Activated B cell treated with CpG ODN at 0.5 μM for 24 hours (primary cell): ENCODE measurements around the gene PPM1N. TPM values are rescaled to one million over a fixed set of nuclear protein-coding genes. Genes with fewer than 3 reads are reported as not detected.

ENCODE experiments used
- ATAC-seq: fragments of 200-7000 bp; cut with Tn5 transposase; one replicate; pipeline ENCODE4 v1.10.0; 2021; ENCODE audit warnings: low read depth, mild to moderate bottlenecking, moderate library complexity
- CTCF ChIA-PET: fragments of 350-600 bp; sonication (Branson Sonifier 250); formaldehyde crosslinking; loops from one replicate; lab custom pipeline; 2021; ENCODE audit warnings: antibody characterized with exemption; lab: Charles Lee
- POLR2A ChIA-PET: fragments of 350-600 bp; sonication (Branson Sonifier 250); formaldehyde crosslinking; loops from one replicate; lab custom pipeline; 2021; ENCODE audit warnings: antibody characterized with exemption; lab: Charles Lee
- DNase-seq: peaks from one replicate; pipeline ENCODE4 v3.0.0; 2022
- H3K27ac Mint-ChIP-seq: one replicate; pipeline ENCODE4 v1.8.0; 2020; ENCODE audit warnings: mixed read lengths
- H3K27me3 Mint-ChIP-seq: one replicate; pipeline ENCODE4 v1.8.0; 2021; ENCODE audit warnings: mixed read lengths
- H3K36me3 Mint-ChIP-seq: one replicate; pipeline ENCODE4 v1.8.0; 2021; ENCODE audit warnings: low read depth, mixed read lengths
- H3K4me1 Mint-ChIP-seq: one replicate; pipeline ENCODE4 v1.8.0; 2021; ENCODE audit warnings: mixed read lengths
- H3K4me3 Mint-ChIP-seq: one replicate; pipeline ENCODE4 v1.8.0; 2020; ENCODE audit warnings: mild to moderate bottlenecking, mixed read lengths
- H3K9me3 Mint-ChIP-seq: one replicate; pipeline ENCODE4 v1.8.0; 2020; ENCODE audit warnings: mixed read lengths
- CTCF ChIP-seq: fragments of 200-600 bp; IDR thresholded peaks from one replicate; pipeline ENCODE4 v1.8.0; 2022; ENCODE audit warnings: antibody characterized with exemption, mild to moderate bottlenecking
- intact Hi-C: fragments of 100-400 bp; cut with micrococcal nuclease; formaldehyde crosslinking; loops from one replicate; pipeline ENCODE4 v1.15.1; 2024
- total RNA-seq: library from RNA; stranded (reverse); gene quantifications from 2 replicates; pipeline ENCODE4 v1.2.3, GENCODE V29; 2022

Gene PPM1N
- total RNA-seq, 1 donor from 2014 or later, result 0.80 TPM

GRCh38 chr19:45468803-45469131 is 29.5 kb upstream of the PPM1N start:
- Mint-ChIP-seq H3K27ac (peak overlapping the region; percentile 98), H3K4me3 (peak overlapping the region; percentile 92), H3K27me3 (peaks cover 13% of the 10 kb centered on the region), H3K4me1 (peaks cover 57% of the 10 kb centered on the region), H3K9me3 (no peaks in the 10 kb centered on the region), H3K36me3 (peaks cover 21% of the 10 kb centered on the region)
- POLR2A ChIA-PET, result interaction anchor here (0.9 to 4.9 kb wide), 17 partner anchors 9 to 224 kb away, joined by 3 to 66 read pairs (median 8); partner anchors contain the start of genes PPM1N and QPCTL
- TF ChIP-seq CTCF, result no peak
- no peak for DNase-seq
- intact Hi-C loops, result loop anchor here (1.0 kb wide), 3 partner anchors 10 to 98 kb away; partner anchors contain the start of gene ERCC2
- ATAC-seq, result peak; percentile 25
- CTCF ChIA-PET, result interaction anchor here (1.3 to 4.6 kb wide), 6 partner anchors 10 to 63 kb away, joined by 3 to 50 read pairs (median 4); no protein-coding TSS in a partner anchor

- peak overlapping the region; percentile 92 for H3K4me3 Mint-ChIP-seq
- intact Hi-C loops, result loop anchor here (1.0 kb wide), 3 partner anchors 9 to 99 kb away; partner anchors contain the start of gene ERCC2
- peaks cover 57% of the 10 kb centered on the region for H3K4me1 Mint-ChIP-seq
- peak; percentile 52 for ATAC-seq
- peaks cover 23% of the 10 kb centered on the region for H3K36me3 Mint-ChIP-seq
- ChIA-PET CTCF (interaction anchor here (1.3 to 4.6 kb wide), 5 partner anchors 9 to 45 kb away, joined by 3 to 50 read pairs (median 5); no protein-coding TSS in a partner anchor), POLR2A (interaction anchor here (0.6 to 4.9 kb wide), 22 partner anchors 9 to 427 kb away, joined by 3 to 66 read pairs (median 4); partner anchors contain the start of genes BLOC1S3, FBXO46, PPM1N and QPCTL)
- peaks cover 16% of the 10 kb centered on the region for H3K27me3 Mint-ChIP-seq
- H3K9me3 Mint-ChIP-seq, result no peaks in the 10 kb centered on the region
- peak overlapping the region; percentile 98 for H3K27ac Mint-ChIP-seq
- TF ChIP-seq CTCF, result no peak
- peak; percentile 92 for DNase-seq
Measured at GRCh38 chr19:45469132-45469944, 28.9 kb upstream of the PPM1N start.

- Mint-ChIP-seq H3K36me3 (peaks cover 23% of the 10 kb centered on the region), H3K9me3 (no peaks in the 10 kb centered on the region), H3K4me1 (peaks cover 52% of the 10 kb centered on the region), H3K4me3 (peak overlapping the region; percentile 92), H3K27me3 (peaks cover 23% of the 10 kb centered on the region), H3K27ac (peak overlapping the region; percentile 98)
- TF ChIP-seq CTCF, result no peak
- ChIA-PET CTCF (interaction anchor here (1.3 to 4.6 kb wide), 5 partner anchors 8 to 31 kb away, joined by 4 to 50 read pairs (median 12); no protein-coding TSS in a partner anchor), POLR2A (interaction anchor here (0.6 to 4.9 kb wide), 13 partner anchors 8 to 292 kb away, joined by 3 to 66 read pairs (median 8); partner anchors contain the start of genes BLOC1S3, FBXO46, PPM1N and QPCTL)
- DNase-seq (peak; percentile 60), ATAC-seq (peak; percentile 12)
- intact Hi-C loops, result loop anchor here (1.0 kb wide), 3 partner anchors 8 to 100 kb away; partner anchors contain the start of gene ERCC2
Measured at GRCh38 chr19:45469945-45470761, 28.1 kb upstream of the PPM1N start.

- H3K4me1 Mint-ChIP-seq, result peaks cover 52% of the 10 kb centered on the region
- ChIA-PET POLR2A (interaction anchor here (4.9 kb wide), 1 partner anchor 7 kb away, joined by 66 read pairs; no protein-coding TSS in a partner anchor), CTCF (interaction anchor here (2.4 kb wide), 1 partner anchor 31 kb away, joined by 12 read pairs; no protein-coding TSS in a partner anchor)
- H3K36me3 Mint-ChIP-seq, result peaks cover 23% of the 10 kb centered on the region
- H3K9me3 Mint-ChIP-seq, result no peaks in the 10 kb centered on the region
- H3K4me3 Mint-ChIP-seq, result peak overlapping the region; percentile 92
- DNase-seq (no peak), ATAC-seq (no peak)
- H3K27ac Mint-ChIP-seq, result no peak overlapping the region
- H3K27me3 Mint-ChIP-seq, result peaks cover 24% of the 10 kb centered on the region
- intact Hi-C loops, result no loop called here
- no peak for TF ChIP-seq CTCF
Measured at GRCh38 chr19:45470762-45471081, 27.5 kb upstream of the PPM1N start.
